WTC11 (cell line): ENCODE results near the gene MIER2. TPM values are rescaled to one million over a fixed set of nuclear protein-coding genes. Genes with fewer than 3 reads are reported as not detected.

Experiments
- ATAC-seq: fragments of 200-7000 bp; cut with Tn5 transposase; 2 replicates; pipeline ENCODE4 v1.10.0; 2021; ENCODE audit warnings: mild to moderate bottlenecking, moderate library complexity
- CTCF ChIA-PET: fragments of 300-600 bp; sonication (Branson Sonifier 250); formaldehyde crosslinking; loops from one replicate; lab custom pipeline; 2021; ENCODE audit warnings: antibody characterized with exemption; lab: Charles Lee
- POLR2A ChIA-PET: fragments of 350-600 bp; sonication (Branson Sonifier 250); formaldehyde crosslinking; loops from one replicate; lab custom pipeline; 2021; ENCODE audit warnings: antibody characterized with exemption; lab: Charles Lee
- DNase-seq: peaks from one replicate; pipeline ENCODE4 v3.0.0; 2021; ENCODE audit warnings: low spot score
- H3K27ac Mint-ChIP-seq: 2 replicates; pipeline ENCODE4 v1.8.0; 2021; ENCODE audit warnings: mixed read lengths
- H3K27me3 Mint-ChIP-seq: 2 replicates; pipeline ENCODE4 v1.8.0; 2021; ENCODE audit warnings: low read depth, mild to moderate bottlenecking, moderate library complexity, mixed read lengths
- H3K36me3 Mint-ChIP-seq: 2 replicates; pipeline ENCODE4 v1.8.0; 2021; ENCODE audit warnings: mixed read lengths
- H3K4me1 Mint-ChIP-seq: 2 replicates; pipeline ENCODE4 v1.8.0; 2022; ENCODE audit warnings: mixed read lengths
- H3K4me3 Mint-ChIP-seq: 2 replicates; pipeline ENCODE4 v1.8.0; 2021; ENCODE audit warnings: mild to moderate bottlenecking, moderate library complexity, mixed read lengths
- H3K9me3 Mint-ChIP-seq: 2 replicates; pipeline ENCODE4 v1.8.0; 2021; ENCODE audit warnings: mixed read lengths
- CBFB ChIP-seq: sonication (generic); formaldehyde crosslinking; IDR thresholded peaks from 2 replicates; pipeline ENCODE4 v1.8.1; 2022; ENCODE audit warnings: mild to moderate bottlenecking, low read depth, missing genetic modification reagents
- CREB1 ChIP-seq: sonication (generic); formaldehyde crosslinking; IDR thresholded peaks from 2 replicates; pipeline ENCODE4 v1.8.0; 2023; ENCODE audit warnings: mild to moderate bottlenecking, missing genetic modification reagents
- EMX1 ChIP-seq: fragments of 250-450 bp; sonication (Bioruptor Pico); IDR thresholded peaks from 2 replicates; pipeline ENCODE4 v1.8.0; 2021; ENCODE audit warnings: mild to moderate bottlenecking
- FOXP1 ChIP-seq: sonication (generic); formaldehyde crosslinking; IDR thresholded peaks from 2 replicates; pipeline ENCODE4 v1.8.0; 2022; ENCODE audit warnings: missing genetic modification reagents, mild to moderate bottlenecking, moderate library complexity, borderline replicate concordance
- GTF2I ChIP-seq: fragments of 250-450 bp; sonication (Bioruptor Pico); conservative IDR thresholded peaks from 2 replicates; pipeline ENCODE4 v1.4.0; 2021; ENCODE audit warnings: mild to moderate bottlenecking
- JUN ChIP-seq: sonication (generic); formaldehyde crosslinking; IDR thresholded peaks from 2 replicates; pipeline ENCODE4 v1.8.0; 2023; ENCODE audit warnings: mild to moderate bottlenecking, missing genetic modification reagents
- OVOL2 ChIP-seq: fragments of 250-450 bp; sonication (Bioruptor Pico); IDR thresholded peaks from 2 replicates; pipeline ENCODE4 v1.9.0; 2021; ENCODE audit warnings: mild to moderate bottlenecking, borderline replicate concordance
- PRDM15 ChIP-seq: sonication (generic); formaldehyde crosslinking; IDR thresholded peaks from 2 replicates; pipeline ENCODE4 v1.8.0; 2022; ENCODE audit warnings: missing genetic modification reagents
- RELA ChIP-seq: sonication (generic); formaldehyde crosslinking; IDR thresholded peaks from 2 replicates; pipeline ENCODE4 v1.8.1; 2022; ENCODE audit warnings: missing genetic modification reagents, mild to moderate bottlenecking, borderline replicate concordance
- RORB ChIP-seq: fragments of 250-450 bp; sonication (Bioruptor Pico); IDR thresholded peaks from 2 replicates; pipeline ENCODE4 v1.9.0; 2021; ENCODE audit warnings: mild to moderate bottlenecking
- SMAD4 ChIP-seq: sonication (generic); formaldehyde crosslinking; IDR thresholded peaks from 2 replicates; pipeline ENCODE4 v1.8.0; 2022; ENCODE audit warnings: mild to moderate bottlenecking, missing genetic modification reagents
- TEAD1 ChIP-seq: sonication (generic); formaldehyde crosslinking; IDR thresholded peaks from 2 replicates; pipeline ENCODE4 v1.8.0; 2022; ENCODE audit warnings: mild to moderate bottlenecking, missing genetic modification reagents
- ZNF317 ChIP-seq: sonication (generic); formaldehyde crosslinking; IDR thresholded peaks from 2 replicates; pipeline ENCODE4 v1.8.1; 2023; ENCODE audit warnings: low read depth, mild to moderate bottlenecking, moderate library complexity, missing genetic modification reagents, borderline replicate concordance
- total RNA-seq: library from RNA; stranded (reverse); gene quantifications from 3 replicates; pipeline ENCODE4 v1.2.3, GENCODE V29; 2021
- TF ChIP-seq, protein P1 (sequence below): fragments of 200-600 bp; IDR thresholded peaks from 2 replicates; pipeline ENCODE4 v1.8.0; 2022; ENCODE audit warnings: antibody characterized with exemption
- TF ChIP-seq, protein P2 (sequence below): fragments of 250-450 bp; sonication (Bioruptor Pico); IDR thresholded peaks from 2 replicates; pipeline ENCODE4 v1.9.0; 2021; ENCODE audit warnings: mild to moderate bottlenecking, borderline replicate concordance
- TF ChIP-seq, protein P3 (sequence below): sonication (generic); formaldehyde crosslinking; IDR thresholded peaks from 2 replicates; pipeline ENCODE4 v1.8.0; 2023; ENCODE audit warnings: missing genetic modification reagents

The MIER2 gene
- total RNA-seq, 1 experiment from 2014 or later: 56.3 TPM

DNA sequence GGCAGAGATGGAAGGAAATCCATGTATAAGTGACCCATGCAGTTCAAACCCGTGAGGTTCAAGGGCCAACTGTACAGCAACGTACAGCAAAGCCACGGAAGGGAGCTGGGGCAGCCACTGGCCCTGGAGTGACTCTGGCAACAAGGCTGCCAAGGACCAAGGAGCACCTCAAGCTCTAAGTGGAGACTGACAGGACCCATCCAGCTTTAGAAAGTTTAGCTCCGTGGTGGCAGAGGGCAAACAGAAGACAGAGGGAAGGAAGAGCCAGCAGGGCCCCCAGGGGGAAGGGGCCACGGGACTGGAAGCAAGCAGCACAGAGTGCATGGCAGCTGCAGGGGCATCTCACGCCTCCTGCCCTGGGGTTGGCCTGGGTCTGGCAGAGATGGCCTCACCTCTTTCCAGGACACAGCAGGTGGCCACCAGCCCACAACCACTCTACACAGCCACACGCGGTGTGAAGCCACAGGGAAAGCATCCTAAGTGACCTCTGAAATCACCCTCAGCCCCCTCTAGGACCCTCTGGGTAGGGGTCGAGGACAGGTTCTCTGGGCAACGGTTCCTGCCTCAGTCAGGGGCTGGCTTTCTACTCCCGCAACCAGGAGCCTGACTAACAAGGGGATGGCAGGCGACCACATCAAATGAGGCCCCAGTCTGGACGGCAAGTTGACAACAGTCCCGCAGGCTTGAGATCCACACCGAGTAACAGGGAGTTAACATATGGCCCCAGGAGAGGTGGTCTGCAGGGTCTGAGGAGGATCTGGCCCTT lies 3.8 kb downstream of the MIER2 start (continued):
- TF ChIP-seq ZNF317 (no peak), PRDM15 (no peak), CBFB (CRISPR knock-in tag) (no peak), FOXP1 (CRISPR knock-in tag) (no peak), OVOL2 (CRISPR knock-in tag) (no peak), RORB (no peak), CREB1 (CRISPR knock-in tag) (no peak), RELA (CRISPR knock-in tag) (no peak), GTF2I (no peak)
- TF ChIP-seq, protein P1, sequence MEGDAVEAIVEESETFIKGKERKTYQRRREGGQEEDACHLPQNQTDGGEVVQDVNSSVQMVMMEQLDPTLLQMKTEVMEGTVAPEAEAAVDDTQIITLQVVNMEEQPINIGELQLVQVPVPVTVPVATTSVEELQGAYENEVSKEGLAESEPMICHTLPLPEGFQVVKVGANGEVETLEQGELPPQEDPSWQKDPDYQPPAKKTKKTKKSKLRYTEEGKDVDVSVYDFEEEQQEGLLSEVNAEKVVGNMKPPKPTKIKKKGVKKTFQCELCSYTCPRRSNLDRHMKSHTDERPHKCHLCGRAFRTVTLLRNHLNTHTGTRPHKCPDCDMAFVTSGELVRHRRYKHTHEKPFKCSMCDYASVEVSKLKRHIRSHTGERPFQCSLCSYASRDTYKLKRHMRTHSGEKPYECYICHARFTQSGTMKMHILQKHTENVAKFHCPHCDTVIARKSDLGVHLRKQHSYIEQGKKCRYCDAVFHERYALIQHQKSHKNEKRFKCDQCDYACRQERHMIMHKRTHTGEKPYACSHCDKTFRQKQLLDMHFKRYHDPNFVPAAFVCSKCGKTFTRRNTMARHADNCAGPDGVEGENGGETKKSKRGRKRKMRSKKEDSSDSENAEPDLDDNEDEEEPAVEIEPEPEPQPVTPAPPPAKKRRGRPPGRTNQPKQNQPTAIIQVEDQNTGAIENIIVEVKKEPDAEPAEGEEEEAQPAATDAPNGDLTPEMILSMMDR: no peak
- TF ChIP-seq, all 79 proteins: peak for 0

DNA sequence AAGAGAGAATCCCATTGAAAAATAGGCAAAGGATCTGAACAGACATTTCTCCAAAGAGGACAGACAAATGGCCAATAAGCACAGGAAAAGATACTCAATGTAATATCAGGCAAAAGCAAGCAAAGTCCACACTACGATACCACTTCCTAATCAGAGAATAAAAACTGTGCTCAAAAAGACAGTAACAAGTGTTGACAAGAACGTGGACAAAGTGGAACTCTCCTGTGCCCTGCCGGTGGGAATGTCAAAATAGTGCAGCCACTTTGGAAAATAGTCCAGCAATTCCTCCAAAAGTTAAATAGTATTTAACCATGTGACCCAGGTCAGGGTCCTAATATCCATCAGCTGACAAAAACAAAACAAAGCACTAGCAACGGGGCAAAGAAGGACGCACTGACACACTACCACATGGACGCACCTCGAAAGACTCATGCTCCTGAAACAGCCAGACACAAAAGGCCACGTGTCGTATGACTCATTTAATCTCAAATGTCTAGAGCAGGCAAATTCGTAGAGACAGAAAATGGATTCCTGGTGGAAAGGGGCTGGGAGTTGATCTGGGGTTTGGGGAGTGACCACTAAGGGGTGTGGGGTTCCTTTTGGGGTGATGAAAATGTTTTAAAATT lies 5.2 kb downstream of the MIER2 start:
- DNase-seq: no peak
- TF ChIP-seq, protein P2, sequence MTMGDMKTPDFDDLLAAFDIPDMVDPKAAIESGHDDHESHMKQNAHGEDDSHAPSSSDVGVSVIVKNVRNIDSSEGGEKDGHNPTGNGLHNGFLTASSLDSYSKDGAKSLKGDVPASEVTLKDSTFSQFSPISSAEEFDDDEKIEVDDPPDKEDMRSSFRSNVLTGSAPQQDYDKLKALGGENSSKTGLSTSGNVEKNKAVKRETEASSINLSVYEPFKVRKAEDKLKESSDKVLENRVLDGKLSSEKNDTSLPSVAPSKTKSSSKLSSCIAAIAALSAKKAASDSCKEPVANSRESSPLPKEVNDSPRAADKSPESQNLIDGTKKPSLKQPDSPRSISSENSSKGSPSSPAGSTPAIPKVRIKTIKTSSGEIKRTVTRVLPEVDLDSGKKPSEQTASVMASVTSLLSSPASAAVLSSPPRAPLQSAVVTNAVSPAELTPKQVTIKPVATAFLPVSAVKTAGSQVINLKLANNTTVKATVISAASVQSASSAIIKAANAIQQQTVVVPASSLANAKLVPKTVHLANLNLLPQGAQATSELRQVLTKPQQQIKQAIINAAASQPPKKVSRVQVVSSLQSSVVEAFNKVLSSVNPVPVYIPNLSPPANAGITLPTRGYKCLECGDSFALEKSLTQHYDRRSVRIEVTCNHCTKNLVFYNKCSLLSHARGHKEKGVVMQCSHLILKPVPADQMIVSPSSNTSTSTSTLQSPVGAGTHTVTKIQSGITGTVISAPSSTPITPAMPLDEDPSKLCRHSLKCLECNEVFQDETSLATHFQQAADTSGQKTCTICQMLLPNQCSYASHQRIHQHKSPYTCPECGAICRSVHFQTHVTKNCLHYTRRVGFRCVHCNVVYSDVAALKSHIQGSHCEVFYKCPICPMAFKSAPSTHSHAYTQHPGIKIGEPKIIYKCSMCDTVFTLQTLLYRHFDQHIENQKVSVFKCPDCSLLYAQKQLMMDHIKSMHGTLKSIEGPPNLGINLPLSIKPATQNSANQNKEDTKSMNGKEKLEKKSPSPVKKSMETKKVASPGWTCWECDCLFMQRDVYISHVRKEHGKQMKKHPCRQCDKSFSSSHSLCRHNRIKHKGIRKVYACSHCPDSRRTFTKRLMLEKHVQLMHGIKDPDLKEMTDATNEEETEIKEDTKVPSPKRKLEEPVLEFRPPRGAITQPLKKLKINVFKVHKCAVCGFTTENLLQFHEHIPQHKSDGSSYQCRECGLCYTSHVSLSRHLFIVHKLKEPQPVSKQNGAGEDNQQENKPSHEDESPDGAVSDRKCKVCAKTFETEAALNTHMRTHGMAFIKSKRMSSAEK (CRISPR knock-in tag): no peak
- TF ChIP-seq SMAD4 (CRISPR knock-in tag): no peak
- TF ChIP-seq CBFB (CRISPR knock-in tag): no peak
- TF ChIP-seq EMX1 (CRISPR knock-in tag): no peak
- TF ChIP-seq, protein P3, sequence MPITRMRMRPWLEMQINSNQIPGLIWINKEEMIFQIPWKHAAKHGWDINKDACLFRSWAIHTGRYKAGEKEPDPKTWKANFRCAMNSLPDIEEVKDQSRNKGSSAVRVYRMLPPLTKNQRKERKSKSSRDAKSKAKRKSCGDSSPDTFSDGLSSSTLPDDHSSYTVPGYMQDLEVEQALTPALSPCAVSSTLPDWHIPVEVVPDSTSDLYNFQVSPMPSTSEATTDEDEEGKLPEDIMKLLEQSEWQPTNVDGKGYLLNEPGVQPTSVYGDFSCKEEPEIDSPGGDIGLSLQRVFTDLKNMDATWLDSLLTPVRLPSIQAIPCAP (CRISPR knock-in tag): no peak
- no peak for TF ChIP-seq TEAD1 (CRISPR knock-in tag)
- TF ChIP-seq JUN (CRISPR knock-in tag): no peak
- Mint-ChIP-seq H3K27ac (no peak overlapping the region), H3K36me3 (peaks cover 32% of the 10 kb centered on the region), H3K4me1 (peaks cover 30% of the 10 kb centered on the region), H3K4me3 (no peak overlapping the region), H3K9me3 (no peaks in the 10 kb centered on the region), H3K27me3 (no peaks in the 10 kb centered on the region)
- ChIA-PET POLR2A (no interaction called here), CTCF (no interaction called here)
- no peak for ATAC-seq
